B cell (primary cell): ENCODE data around the gene FTO. TPM values are rescaled to one million over a fixed set of nuclear protein-coding genes. Genes with fewer than 3 reads are reported as not detected.

Source experiments
- ATAC-seq: fragments of 200-7000 bp; cut with Tn5 transposase; one replicate; pipeline ENCODE4 v1.10.0; 2021; ENCODE audit warnings: low read depth, mild to moderate bottlenecking, moderate number of reproducible peaks, moderate library complexity
- CTCF ChIA-PET: fragments of 350-600 bp; sonication (Branson Sonifier 250); formaldehyde crosslinking; loops from one replicate; lab custom pipeline; 2021; ENCODE audit warnings: antibody characterized with exemption, inconsistent platforms; lab: Charles Lee
- POLR2A ChIA-PET: fragments of 350-600 bp; sonication (Branson Sonifier 250); formaldehyde crosslinking; loops from one replicate; lab custom pipeline; 2021; ENCODE audit warnings: antibody characterized with exemption; lab: Charles Lee
- DNase-seq: peaks from one replicate; pipeline ENCODE4 v3.0.0; 2013
- H2AFZ ChIP-seq: 2 replicates; pipeline ENCODE4 v1.6.1; 2012; ENCODE audit warnings: mild to moderate bottlenecking, low read depth, low read length; ENCODE audit not compliant: insufficient read depth, poor library complexity, severe bottlenecking
- H3K27ac ChIP-seq, 2 donors: 1 replicate in 1 of 2; 2 replicates in 1 of 2; pipeline ENCODE4 v1.5.1; 2012 to 2013; ENCODE audit warnings: low read length in 2 of 2, mild to moderate bottlenecking in 2 of 2, moderate library complexity in 1 of 2
- H3K27me3 ChIP-seq, 4 experiments: fragments of 200-600 bp in 1 of 4; sonication (generic) in 1 of 4; replicated peaks in 1 of 4; 1 replicate in 2 of 4; 2 replicates in 2 of 4; pipeline versions ENCODE4 v1.6.1 to v1.7.0; 2013 to 2016; ENCODE audit warnings: low read length in 3 of 4, mild to moderate bottlenecking in 2 of 4, mixed read lengths in 1 of 4, moderate library complexity in 1 of 4; ENCODE audit not compliant: insufficient read depth in 4 of 4, control insufficient read depth in 3 of 4; ENCODE audit errors: control extremely low read depth in 1 of 4
- H3K36me3 ChIP-seq, 2 experiments: replicated peaks in 1 of 2; 1 replicate in 1 of 2; 2 replicates in 1 of 2; pipeline versions ENCODE4 v1.6.1 to v1.7.1; 2013; ENCODE audit warnings: low read length in 1 of 2; ENCODE audit not compliant: insufficient read depth in 2 of 2, control insufficient read depth in 1 of 2; ENCODE audit errors: control extremely low read depth in 1 of 2, extremely low read depth in 1 of 2
- H3K4me1 ChIP-seq, 2 donors: fragments of 200-600 bp in 1 of 2; sonication (generic) in 1 of 2; 1 replicate in 1 of 2; 2 replicates in 1 of 2; pipeline versions ENCODE4 v1.5.1 to v1.6.1; 2013 to 2017; ENCODE audit warnings: low read length in 2 of 2; ENCODE audit not compliant: control insufficient read depth in 2 of 2, insufficient read depth in 2 of 2
- H3K4me2 ChIP-seq: replicated peaks from 2 replicates; pipeline ENCODE3; 2012; ENCODE audit warnings: mild to moderate bottlenecking, low read depth, low read length; ENCODE audit not compliant: poor library complexity, severe bottlenecking
- H3K4me3 ChIP-seq, 5 experiments: fragments of 200-600 bp in 1 of 5; sonication (generic) in 1 of 5; 1 replicate in 3 of 5; 2 replicates in 2 of 5; pipeline versions ENCODE4 v1.5.1 to v1.7.0; 2011 to 2016; ENCODE audit warnings: low read length in 4 of 5, mild to moderate bottlenecking in 4 of 5, low read depth in 2 of 5, control low read depth in 1 of 5, moderate library complexity in 1 of 5; ENCODE audit not compliant: insufficient read depth in 1 of 5; ENCODE audit errors: control extremely low read depth in 1 of 5, extremely low read depth in 1 of 5
- H3K79me2 ChIP-seq: fragments of 200-600 bp; sonication (generic); one replicate; pipeline ENCODE4 v1.6.0; 2016; ENCODE audit warnings: low read length; ENCODE audit not compliant: control insufficient read depth, insufficient read depth
- H3K9ac ChIP-seq: fragments of 200-600 bp; sonication (generic); 2 replicates; pipeline ENCODE4 v1.6.1; 2017; ENCODE audit warnings: mild to moderate bottlenecking, low read length, moderate library complexity
- H3K9me3 ChIP-seq, 3 donors: one replicate each; pipeline versions ENCODE4 v1.6.1 to v1.7.1; 2013; ENCODE audit warnings: low read length in 2 of 3; ENCODE audit not compliant: control insufficient read depth in 2 of 3, insufficient read depth in 1 of 3; ENCODE audit errors: control extremely low read depth in 1 of 3
- H4K20me1 ChIP-seq: 2 replicates; pipeline ENCODE4 v1.6.0; 2012; ENCODE audit warnings: mild to moderate bottlenecking, low read length; ENCODE audit not compliant: insufficient read depth, control insufficient read depth, poor library complexity, severe bottlenecking
- H3K27ac Mint-ChIP-seq: one replicate; pipeline ENCODE4 v1.8.0; 2021; ENCODE audit warnings: mixed read lengths
- H3K27me3 Mint-ChIP-seq: one replicate; pipeline ENCODE4 v1.8.0; 2021; ENCODE audit warnings: mixed read lengths
- H3K4me1 Mint-ChIP-seq: one replicate; pipeline ENCODE4 v1.8.0; 2021; ENCODE audit warnings: mixed read lengths
- H3K4me3 Mint-ChIP-seq: one replicate; pipeline ENCODE4 v1.8.0; 2021; ENCODE audit warnings: mixed read lengths
- H3K9me3 Mint-ChIP-seq: one replicate; pipeline ENCODE4 v1.8.0; 2022; ENCODE audit warnings: mixed read lengths; ENCODE audit not compliant: insufficient read depth
- CTCF ChIP-seq: fragments of 200-600 bp; IDR thresholded peaks from one replicate; pipeline ENCODE4 v1.8.0; 2022; ENCODE audit warnings: antibody characterized with exemption, mild to moderate bottlenecking
- EZH2 ChIP-seq: IDR thresholded peaks from 2 replicates; pipeline ENCODE4 v1.6.1; 2012; ENCODE audit warnings: borderline replicate concordance, low read depth, mild to moderate bottlenecking, moderate library complexity, low read length; ENCODE audit not compliant: insufficient read depth, poor library complexity, severe bottlenecking
- WGBS: methylation state at CpG from one replicate; pipeline ENCODE4 v1.1.5; 2013; ENCODE audit warnings: missing lambda C conversion rate; ENCODE audit not compliant: insufficient coverage; 5-methylcytosine and 5-hydroxymethylcytosine counted together
- intact Hi-C: fragments of 100-400 bp; cut with micrococcal nuclease; formaldehyde crosslinking; loops from one replicate; pipeline ENCODE4 v1.10.0; 2022
- polyA plus RNA-seq: library from polyadenylated mRNA; depleted of rRNA; stranded (reverse); fragments of >200 nt; gene quantifications from 2 replicates; pipeline ENCODE4 v1.2.3, GENCODE V29; 2012
- total RNA-seq, 2 donors: library from RNA; stranded (reverse); fragments of 120-200 nt in 1 of 2; gene quantifications; 1 replicate in 1 of 2; 2 replicates in 1 of 2; pipeline versions ENCODE4 v1.2.3 to v1.2.4, GENCODE V29; 2013 to 2022

FTO gene
- total and polyA plus RNA-seq, 2 donors (not counting 1 experiment from before 2014, with no cell fraction given), result 26.5 to 68.5 TPM

- no peak overlapping the region for H3K27ac Mint-ChIP-seq
- Histone ChIP-seq H4K20me1 (no peaks in the 10 kb centered on the region), H3K9me3 (no peaks in the 10 kb centered on the region), H3K9ac (no peak overlapping the region), H3K4me1 (no peaks in the 10 kb centered on the region), H3K4me2 (no peak overlapping the region), H3K27me3 (no peaks in the 10 kb centered on the region), H3K27ac (no peak overlapping the region), H3K36me3 (no peaks in the 10 kb centered on the region), H3K4me3 (no peak overlapping the region), H3K79me2 (no peaks in the 10 kb centered on the region), H2AFZ (no peak overlapping the region)
- no peaks in the 10 kb centered on the region for H3K27me3 Mint-ChIP-seq
- no peak overlapping the region for H3K4me3 Mint-ChIP-seq
- no peaks in the 10 kb centered on the region for H3K9me3 Mint-ChIP-seq
- ATAC-seq, result no peak
- H3K4me1 Mint-ChIP-seq, result no peaks in the 10 kb centered on the region
- POLR2A ChIA-PET, result no interaction called here
- no peak for DNase-seq
- CTCF ChIA-PET, result no interaction called here
- TF ChIP-seq EZH2 (no peak), CTCF (no peak)
- WGBS, result no CpG with 5 or more reads among the region's 2 CpGs
- intact Hi-C loops, result no loop called here
Measured at GRCh38 chr16:53968454-53968853, 264.5 kb downstream of the FTO start.

GRCh38 chr16:53968896-53969295 lies 264.9 kb downstream of the FTO start:
- H3K9me3 Mint-ChIP-seq, result no peaks in the 10 kb centered on the region
- Histone ChIP-seq H3K4me3 (no peak overlapping the region), H4K20me1 (no peaks in the 10 kb centered on the region), H3K27ac (no peak overlapping the region), H3K27me3 (no peaks in the 10 kb centered on the region), H3K9ac (no peak overlapping the region), H2AFZ (no peak overlapping the region), H3K79me2 (no peaks in the 10 kb centered on the region), H3K4me1 (no peaks in the 10 kb centered on the region), H3K36me3 (no peaks in the 10 kb centered on the region), H3K4me2 (no peak overlapping the region), H3K9me3 (no peaks in the 10 kb centered on the region)
- no peaks in the 10 kb centered on the region for H3K4me1 Mint-ChIP-seq
- TF ChIP-seq CTCF (no peak), EZH2 (no peak)
- no peak overlapping the region for H3K27ac Mint-ChIP-seq
- ChIA-PET CTCF (no interaction called here), POLR2A (no interaction called here)
- ATAC-seq (no peak), DNase-seq (no peak)
- intact Hi-C loops, result no loop called here
- no peaks in the 10 kb centered on the region for H3K27me3 Mint-ChIP-seq
- H3K4me3 Mint-ChIP-seq, result no peak overlapping the region
- WGBS, result no CpG with 5 or more reads among the region's 1 CpG
